Keratinocyte (primary cell): ENCODE results near the gene PODN.

Source experiments
- EZH2 ChIP-seq: IDR thresholded peaks from one replicate; pipeline ENCODE4 v1.6.1; 2012; ENCODE audit warnings: inconsistent platforms, mild to moderate bottlenecking, low read length, moderate library complexity
- TF ChIP-seq, protein P1 (sequence below), 3 experiments: IDR thresholded peaks in 1 of 3; conservative IDR thresholded peaks in 1 of 3; optimal IDR thresholded peaks in 1 of 3; 2 replicates in 2 of 3; 3 replicates in 1 of 3; pipeline versions ENCODE3 to v1.5.1; 2011; ENCODE audit warnings: low read length in 3 of 3, mild to moderate bottlenecking in 3 of 3, moderate library complexity in 2 of 3, control low read depth in 1 of 3, inconsistent platforms in 1 of 3; ENCODE audit not compliant: insufficient read depth in 2 of 3; ENCODE audit errors: extremely low read depth in 1 of 3

DNA sequence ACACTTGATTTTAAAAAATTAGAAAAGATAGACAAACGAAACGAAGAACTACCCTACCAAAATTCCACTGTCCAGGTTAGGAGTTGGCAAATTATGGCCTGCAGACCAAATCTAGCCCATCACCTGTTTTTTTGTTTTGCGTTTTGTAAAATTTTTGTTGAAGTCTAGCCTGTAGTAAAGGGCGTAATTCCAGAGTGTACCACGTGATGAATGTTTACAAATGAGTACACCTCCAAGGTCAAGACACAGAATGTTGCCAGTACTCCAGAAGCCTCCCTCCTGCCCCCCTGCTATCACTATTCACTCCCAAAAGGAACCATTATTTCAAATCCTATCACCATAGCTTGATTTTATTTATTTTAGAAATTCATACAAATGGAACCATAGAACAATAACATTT, 17.1 kb upstream of the PODN start:
- TF ChIP-seq, protein P1, sequence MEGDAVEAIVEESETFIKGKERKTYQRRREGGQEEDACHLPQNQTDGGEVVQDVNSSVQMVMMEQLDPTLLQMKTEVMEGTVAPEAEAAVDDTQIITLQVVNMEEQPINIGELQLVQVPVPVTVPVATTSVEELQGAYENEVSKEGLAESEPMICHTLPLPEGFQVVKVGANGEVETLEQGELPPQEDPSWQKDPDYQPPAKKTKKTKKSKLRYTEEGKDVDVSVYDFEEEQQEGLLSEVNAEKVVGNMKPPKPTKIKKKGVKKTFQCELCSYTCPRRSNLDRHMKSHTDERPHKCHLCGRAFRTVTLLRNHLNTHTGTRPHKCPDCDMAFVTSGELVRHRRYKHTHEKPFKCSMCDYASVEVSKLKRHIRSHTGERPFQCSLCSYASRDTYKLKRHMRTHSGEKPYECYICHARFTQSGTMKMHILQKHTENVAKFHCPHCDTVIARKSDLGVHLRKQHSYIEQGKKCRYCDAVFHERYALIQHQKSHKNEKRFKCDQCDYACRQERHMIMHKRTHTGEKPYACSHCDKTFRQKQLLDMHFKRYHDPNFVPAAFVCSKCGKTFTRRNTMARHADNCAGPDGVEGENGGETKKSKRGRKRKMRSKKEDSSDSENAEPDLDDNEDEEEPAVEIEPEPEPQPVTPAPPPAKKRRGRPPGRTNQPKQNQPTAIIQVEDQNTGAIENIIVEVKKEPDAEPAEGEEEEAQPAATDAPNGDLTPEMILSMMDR (optimal IDR thresholded peaks at IDR 0.05 in 1 of 3, IDR thresholded peaks at IDR 0.05 in 1 of 3, conservative IDR thresholded peaks at IDR 0.05 in 1 of 3; ENCODE audit: extremely low read depth in 1 of 3, insufficient read depth in 2 of 3, low read length in 3 of 3) = no peak
- TF ChIP-seq EZH2 = no peak
